GM20000 (cell line): ENCODE results near the gene ADGRD1.

Source experiments
- DNase-seq: peaks from one replicate; pipeline ENCODE4 v3.0.0; 2012; ENCODE audit warnings: low spot score
- CTCF ChIP-seq: IDR thresholded peaks from 2 replicates; pipeline ENCODE4 v1.5.1; 2012; ENCODE audit warnings: mild to moderate bottlenecking, control low read depth; ENCODE audit errors: extremely low read depth, missing control alignments

ADGRD1 gene

GRCh38 chr12:131135786-131136538 is 182.3 kb downstream of the ADGRD1 start:
- no peak for DNase-seq
- no peak for TF ChIP-seq CTCF

GRCh38 chr12:131136539-131136872 is 182.8 kb downstream of the ADGRD1 start:
- no peak for TF ChIP-seq CTCF
- DNase-seq = no peak

- DNase-seq = no peak
- no peak for TF ChIP-seq CTCF
Observed at GRCh38 chr12:131137009-131137835, 183.5 kb downstream of the ADGRD1 start.

GRCh38 chr12:131137836-131138637 is 184.3 kb downstream of the ADGRD1 start:
- no peak for DNase-seq
- no peak for TF ChIP-seq CTCF

- no peak for DNase-seq
- no peak for TF ChIP-seq CTCF
Observed at GRCh38 chr12:131138638-131139362, 185.1 kb downstream of the ADGRD1 start.

GRCh38 chr12:131139363-131140068 is 185.8 kb downstream of the ADGRD1 start:
- DNase-seq = no peak
- no peak for TF ChIP-seq CTCF
